PC-9 (cell line): ENCODE measurements around the gene UCHL3.

ENCODE experiments used
- CTCF ChIP-seq: fragments of 200-600 bp; sonication (generic); conservative IDR thresholded peaks from 2 replicates; pipeline ENCODE4 v1.6.1; 2017; ENCODE audit warnings: mixed run types, antibody characterized with exemption, mild to moderate bottlenecking, moderate library complexity
- EZH2 ChIP-seq: fragments of 200-600 bp; sonication (generic); IDR thresholded peaks from 2 replicates; pipeline ENCODE4 v1.8.0; 2017; ENCODE audit warnings: antibody characterized with exemption, low read depth

DNA sequence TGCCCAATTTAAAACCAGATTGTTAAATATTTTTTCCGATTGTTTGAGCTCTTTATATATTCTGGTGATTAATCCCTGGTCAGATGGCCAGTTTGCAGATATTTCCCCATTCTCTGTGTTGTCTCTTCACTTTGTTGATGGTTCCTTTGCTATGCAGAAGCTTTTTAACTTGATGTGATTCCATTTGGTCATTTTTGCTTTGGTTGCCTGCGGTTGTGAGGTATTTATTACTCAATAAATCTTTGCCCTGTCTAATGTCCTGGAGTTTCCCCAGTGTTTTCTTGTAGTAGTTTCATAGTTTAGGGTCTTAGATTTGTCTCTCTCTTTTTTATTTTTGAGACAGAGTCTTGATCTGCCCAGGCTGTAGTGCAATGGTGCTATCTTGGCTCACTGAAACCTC is 62.8 kb downstream of the UCHL3 start:
- TF ChIP-seq CTCF (no peak), EZH2 (no peak)
